Thyroid gland (tissue), 4 donors: ENCODE results near the gene SPATA31A6.
"Not testable (repeated sequence)": the region's sequence is repeated elsewhere in the genome, so short reads cannot be mapped to it uniquely, and the experiment has no call there.

Experiments used
- CTCF ChIP-seq, 6 experiments: fragments of 200-600 bp in 3 of 6; fragments of 450-650 bp in 3 of 6; sonication (generic) in 3 of 6; IDR thresholded peaks; one replicate each; pipeline ENCODE4 v1.5.1; 2016 to 2019; ENCODE audit warnings: antibody characterized with exemption in 6 of 6, mild to moderate bottlenecking in 2 of 6, inconsistent platforms in 1 of 6, moderate library complexity in 1 of 6
- POLR2A ChIP-seq, 2 donors: fragments of 450-650 bp; IDR thresholded peaks; one replicate each; pipeline ENCODE4 v1.6.1; 2017; ENCODE audit warnings: antibody characterized with exemption in 2 of 2, mild to moderate bottlenecking in 2 of 2, moderate library complexity in 1 of 2

- not testable (repeated sequence) for TF ChIP-seq POLR2A, CTCF (IDR thresholded peaks at IDR 0.05)
These were observed 52.0 kb downstream of the SPATA31A6 start for GRCh38 chr9:42235352-42235991.
